WTC11 (cell line): ENCODE measurements around the gene JCAD. TPM values are rescaled to one million over a fixed set of nuclear protein-coding genes. Genes with fewer than 3 reads are reported as not detected.

Experiments used
- ATAC-seq: fragments of 200-7000 bp; cut with Tn5 transposase; 2 replicates; pipeline ENCODE4 v1.10.0; 2021; ENCODE audit warnings: mild to moderate bottlenecking, moderate library complexity
- CTCF ChIA-PET: fragments of 300-600 bp; sonication (Branson Sonifier 250); formaldehyde crosslinking; loops from one replicate; lab custom pipeline; 2021; ENCODE audit warnings: antibody characterized with exemption; lab: Charles Lee
- POLR2A ChIA-PET: fragments of 350-600 bp; sonication (Branson Sonifier 250); formaldehyde crosslinking; loops from one replicate; lab custom pipeline; 2021; ENCODE audit warnings: antibody characterized with exemption; lab: Charles Lee
- DNase-seq: peaks from one replicate; pipeline ENCODE4 v3.0.0; 2021; ENCODE audit warnings: low spot score
- H3K27ac Mint-ChIP-seq: 2 replicates; pipeline ENCODE4 v1.8.0; 2021; ENCODE audit warnings: mixed read lengths
- H3K27me3 Mint-ChIP-seq: 2 replicates; pipeline ENCODE4 v1.8.0; 2021; ENCODE audit warnings: low read depth, mild to moderate bottlenecking, moderate library complexity, mixed read lengths
- H3K36me3 Mint-ChIP-seq: 2 replicates; pipeline ENCODE4 v1.8.0; 2021; ENCODE audit warnings: mixed read lengths
- H3K4me1 Mint-ChIP-seq: 2 replicates; pipeline ENCODE4 v1.8.0; 2022; ENCODE audit warnings: mixed read lengths
- H3K4me3 Mint-ChIP-seq: 2 replicates; pipeline ENCODE4 v1.8.0; 2021; ENCODE audit warnings: mild to moderate bottlenecking, moderate library complexity, mixed read lengths
- H3K9me3 Mint-ChIP-seq: 2 replicates; pipeline ENCODE4 v1.8.0; 2021; ENCODE audit warnings: mixed read lengths
- ARID4B ChIP-seq: sonication (generic); formaldehyde crosslinking; IDR thresholded peaks from 2 replicates; pipeline ENCODE4 v1.8.0; 2023; ENCODE audit warnings: missing genetic modification reagents, mild to moderate bottlenecking, borderline replicate concordance
- ATF1 ChIP-seq: sonication (generic); formaldehyde crosslinking; IDR thresholded peaks from 2 replicates; pipeline ENCODE4 v1.8.1; 2023; ENCODE audit warnings: mild to moderate bottlenecking, moderate library complexity, missing genetic modification reagents
- E2F4 ChIP-seq: sonication (generic); formaldehyde crosslinking; IDR thresholded peaks from 2 replicates; pipeline ENCODE4 v1.8.1; 2022; ENCODE audit warnings: low read depth, mild to moderate bottlenecking, moderate library complexity, missing genetic modification reagents, borderline replicate concordance
- EMX1 ChIP-seq: fragments of 250-450 bp; sonication (Bioruptor Pico); IDR thresholded peaks from 2 replicates; pipeline ENCODE4 v1.8.0; 2021; ENCODE audit warnings: mild to moderate bottlenecking
- ESRRA ChIP-seq: sonication (generic); formaldehyde crosslinking; IDR thresholded peaks from 2 replicates; pipeline ENCODE4 v1.8.1; 2022; ENCODE audit warnings: mild to moderate bottlenecking, missing genetic modification reagents, borderline replicate concordance
- ETV6 ChIP-seq: sonication (generic); formaldehyde crosslinking; IDR thresholded peaks from 2 replicates; pipeline ENCODE4 v1.8.1; 2022; ENCODE audit warnings: mild to moderate bottlenecking, missing genetic modification reagents
- FOXP1 ChIP-seq: sonication (generic); formaldehyde crosslinking; IDR thresholded peaks from 2 replicates; pipeline ENCODE4 v1.8.0; 2022; ENCODE audit warnings: missing genetic modification reagents, mild to moderate bottlenecking, moderate library complexity, borderline replicate concordance
- GABPB1 ChIP-seq: sonication (generic); formaldehyde crosslinking; IDR thresholded peaks from 2 replicates; pipeline ENCODE4 v1.8.1; 2023; ENCODE audit warnings: mild to moderate bottlenecking, missing genetic modification reagents
- JAZF1 ChIP-seq: fragments of 250-450 bp; sonication (Bioruptor Pico); IDR thresholded peaks from 2 replicates; pipeline ENCODE4 v1.9.0; 2021; ENCODE audit warnings: moderate library complexity, mild to moderate bottlenecking, inconsistent platforms
- NFYB ChIP-seq: sonication (generic); formaldehyde crosslinking; conservative IDR thresholded peaks from 2 replicates; pipeline ENCODE4 v1.8.0; 2022; ENCODE audit warnings: low read depth, missing genetic modification reagents
- NR1H2 ChIP-seq: sonication (generic); formaldehyde crosslinking; IDR thresholded peaks from 2 replicates; pipeline ENCODE4 v1.9.0; 2021; ENCODE audit warnings: mild to moderate bottlenecking, moderate library complexity, missing genetic modification reagents
- PRDM15 ChIP-seq: sonication (generic); formaldehyde crosslinking; IDR thresholded peaks from 2 replicates; pipeline ENCODE4 v1.8.0; 2022; ENCODE audit warnings: missing genetic modification reagents
- PRRX2 ChIP-seq: fragments of 250-450 bp; sonication (Bioruptor Pico); IDR thresholded peaks from 2 replicates; pipeline ENCODE4 v1.8.0; 2021; ENCODE audit warnings: mild to moderate bottlenecking
- RORB ChIP-seq: fragments of 250-450 bp; sonication (Bioruptor Pico); IDR thresholded peaks from 2 replicates; pipeline ENCODE4 v1.9.0; 2021; ENCODE audit warnings: mild to moderate bottlenecking
- ZBTB21 ChIP-seq: sonication (generic); formaldehyde crosslinking; IDR thresholded peaks from 2 replicates; pipeline ENCODE4 v1.8.1; 2023; ENCODE audit warnings: mild to moderate bottlenecking, missing genetic modification reagents, borderline replicate concordance
- ZBTB43 ChIP-seq: sonication (generic); formaldehyde crosslinking; IDR thresholded peaks from 2 replicates; pipeline ENCODE4 v1.8.1; 2023; ENCODE audit warnings: mild to moderate bottlenecking, missing genetic modification reagents
- ZNF121 ChIP-seq: sonication (generic); formaldehyde crosslinking; IDR thresholded peaks from 2 replicates; pipeline ENCODE4 v1.8.0; 2023; ENCODE audit warnings: missing genetic modification reagents
- ZNF138 ChIP-seq: sonication (generic); formaldehyde crosslinking; conservative IDR thresholded peaks from 2 replicates; pipeline ENCODE4 v1.8.1; 2022; ENCODE audit warnings: mild to moderate bottlenecking, moderate library complexity, missing genetic modification reagents
- ZNF219 ChIP-seq: sonication (generic); formaldehyde crosslinking; IDR thresholded peaks from 2 replicates; pipeline ENCODE4 v1.8.0; 2023; ENCODE audit warnings: missing genetic modification reagents, mild to moderate bottlenecking, borderline replicate concordance
- ZNF317 ChIP-seq: sonication (generic); formaldehyde crosslinking; IDR thresholded peaks from 2 replicates; pipeline ENCODE4 v1.8.1; 2023; ENCODE audit warnings: low read depth, mild to moderate bottlenecking, moderate library complexity, missing genetic modification reagents, borderline replicate concordance
- ZNF423 ChIP-seq: fragments of 250-450 bp; sonication (Bioruptor Pico); IDR thresholded peaks from 2 replicates; pipeline ENCODE4 v2.1.2; 2022; ENCODE audit warnings: mild to moderate bottlenecking, moderate library complexity
- total RNA-seq: library from RNA; stranded (reverse); gene quantifications from 3 replicates; pipeline ENCODE4 v1.2.3, GENCODE V29; 2021

Gene JCAD
- total RNA-seq, 1 experiment from 2014 or later = 1.8 TPM

GRCh38 chr10:30011956-30012647 is 47.3 kb downstream of the JCAD start:
- DNase-seq (no peak), ATAC-seq (no peak)
- Mint-ChIP-seq H3K27ac (no peak overlapping the region), H3K9me3 (0 out of 2 replicates have a peak, but pooled peaks cover 4% of the 10 kb centered on the region), H3K4me3 (no peak overlapping the region), H3K4me1 (peaks cover 11% of the 10 kb centered on the region), H3K36me3 (no peaks in the 10 kb centered on the region), H3K27me3 (no peaks in the 10 kb centered on the region)
- no peak for TF ChIP-seq ESRRA (CRISPR knock-in tag)
- TF ChIP-seq ZNF423 (CRISPR knock-in tag) = no peak
- no peak for TF ChIP-seq FOXP1
- TF ChIP-seq PRDM15 (CRISPR knock-in tag) = no peak
- no peak for TF ChIP-seq JAZF1
- TF ChIP-seq ATF1 = no peak
- no peak for TF ChIP-seq ZNF219
- ChIA-PET CTCF (interaction anchor here (1.0 to 1.6 kb wide), 4 partner anchors 10 to 15 kb away, joined by 4 to 5 read pairs (median 4); no protein-coding TSS in a partner anchor), POLR2A (interaction anchor here (0.7 kb wide), 1 partner anchor 27 kb away, joined by 3 read pairs; no protein-coding TSS in a partner anchor)

- ATAC-seq (no peak), DNase-seq (no peak)
- POLR2A ChIA-PET = no interaction called here
- Mint-ChIP-seq H3K4me3 (no peak overlapping the region), H3K27ac (no peak overlapping the region), H3K27me3 (no peaks in the 10 kb centered on the region), H3K36me3 (no peaks in the 10 kb centered on the region), H3K4me1 (peaks cover 17% of the 10 kb centered on the region), H3K9me3 (0 out of 2 replicates have a peak, but pooled peaks cover 4% of the 10 kb centered on the region)
- CTCF ChIA-PET = interaction anchor here (1.0 to 1.6 kb wide), 4 partner anchors 9 to 16 kb away, joined by 3 to 5 read pairs (median 4); no protein-coding TSS in a partner anchor
- TF ChIP-seq ZBTB43 (CRISPR knock-in tag) = no peak
- TF ChIP-seq EMX1 (CRISPR knock-in tag) = no peak
- no peak for TF ChIP-seq ZBTB21 (CRISPR knock-in tag)
- TF ChIP-seq PRDM15 (CRISPR knock-in tag) = no peak
- TF ChIP-seq PRRX2 (CRISPR knock-in tag) = no peak
- TF ChIP-seq E2F4 (CRISPR knock-in tag) = no peak
- TF ChIP-seq NFYB = no peak
- TF ChIP-seq ZNF317 (CRISPR knock-in tag) = no peak
- no peak for TF ChIP-seq RORB
- no peak for TF ChIP-seq ZNF138 (CRISPR knock-in tag)
- no peak for TF ChIP-seq ETV6 (CRISPR knock-in tag)
- no peak for TF ChIP-seq ZNF121 (CRISPR knock-in tag)
- no peak for TF ChIP-seq NR1H2
- TF ChIP-seq GABPB1 (CRISPR knock-in tag) = no peak
- TF ChIP-seq ARID4B = no peak
Measured at GRCh38 chr10:30011396-30011795, 48.0 kb downstream of the JCAD start.
